HepG2 (cell line): ENCODE data around the gene KAT6B. TPM values are rescaled to one million over a fixed set of nuclear protein-coding genes. Genes with fewer than 3 reads are reported as not detected.

Experiments
- ATAC-seq: fragments of 200-7000 bp; cut with Tn5 transposase; 3 replicates; pipeline ENCODE4 v1.9.1; 2020; ENCODE audit warnings: mild to moderate bottlenecking, moderate library complexity
- BruUV-seq: library from RNA; stranded (reverse); fragments of 400-500 nt; replicated peaks from 2 replicates; lab custom pipeline; 2021; lab: Mats Ljungman, UMichigan
- CTCF ChIA-PET: fragments of 300-600 bp; formaldehyde crosslinking; extraction: SDS; loops from one replicate; lab custom pipeline; 2021; ENCODE audit warnings: low total read pairs, inconsistent platforms, low intra/inter-chr PET ratio; lab: Yijun Ruan, JAX
- POLR2A ChIA-PET: fragments of 350-600 bp; sonication (Branson Sonifier 250); formaldehyde crosslinking; loops from one replicate; lab custom pipeline; 2020; ENCODE audit warnings: antibody characterized with exemption, inconsistent platforms; lab: Yijun Ruan, JAX
- DNase-seq: peaks from one replicate; pipeline ENCODE4 v3.0.0-alpha.2; 2015; ENCODE audit warnings: low spot score
- FAIRE-seq: peaks from 3 replicates; lab custom pipeline; 2011; peaks lifted over from hg19 to GRCh38; lab: Jason Lieb, UNC
- H2AFZ ChIP-seq: one replicate; pipeline ENCODE4 v1.6.1; 2011; ENCODE audit warnings: low read length, inconsistent platforms
- H3K27ac ChIP-seq: fragments of 300-600 bp; 3 replicates; pipeline ENCODE4 v1.8.0; 2011; ENCODE audit warnings: mixed run types, mild to moderate bottlenecking, mixed read lengths, low read length, inconsistent platforms; ENCODE audit not compliant: insufficient read depth; ENCODE audit errors: extremely low read length
- H3K27me3 ChIP-seq, 2 experiments: fragments of 200-600 bp in 1 of 2; 2 replicates in 1 of 2; 3 replicates in 1 of 2; pipeline versions ENCODE4 v1.6.0 to v1.8.0; 2011; ENCODE audit warnings: low read length in 2 of 2, mild to moderate bottlenecking in 2 of 2, moderate library complexity in 2 of 2, inconsistent platforms in 1 of 2; ENCODE audit not compliant: insufficient read depth in 2 of 2, control insufficient read depth in 1 of 2
- H3K36me3 ChIP-seq, 2 experiments: fragments of 200-600 bp in 1 of 2; replicated peaks in 1 of 2; 2 replicates in 1 of 2; 3 replicates in 1 of 2; pipeline versions ENCODE4 v1.5.1 to v1.8.0; 2011; ENCODE audit warnings: low read length in 2 of 2, inconsistent platforms in 1 of 2; ENCODE audit not compliant: insufficient read depth in 2 of 2, control insufficient read depth in 1 of 2
- H3K4me1 ChIP-seq: 2 replicates; pipeline ENCODE4 v1.5.1; 2012; ENCODE audit warnings: low read length, inconsistent platforms; ENCODE audit not compliant: insufficient read depth
- H3K4me2 ChIP-seq: 2 replicates; pipeline ENCODE4 v1.6.0; 2011; ENCODE audit warnings: low read depth, low read length, inconsistent platforms
- H3K4me3 ChIP-seq, 3 experiments: fragments of 200-600 bp in 1 of 3; sonication (generic), shearing (Covaris generic) in 1 of 3; replicated peaks in 1 of 3; 2 replicates each; pipeline ENCODE4 v1.5.1; 2011 to 2016; ENCODE audit warnings: low read length in 3 of 3, inconsistent platforms in 2 of 3, low read depth in 2 of 3, mild to moderate bottlenecking in 2 of 3, control low read depth in 1 of 3, mixed read lengths in 1 of 3; ENCODE audit not compliant: insufficient read depth in 1 of 3
- H3K79me2 ChIP-seq: one replicate; pipeline ENCODE4 v1.6.1; 2011; ENCODE audit warnings: low read length, inconsistent platforms; ENCODE audit not compliant: insufficient read depth
- H3K9ac ChIP-seq: 2 replicates; pipeline ENCODE4 v1.6.0; 2011; ENCODE audit warnings: mild to moderate bottlenecking, low read depth, low read length, inconsistent platforms; ENCODE audit not compliant: insufficient read depth
- H3K9me3 ChIP-seq: 2 replicates; pipeline ENCODE4 v1.5.1; 2012; ENCODE audit warnings: mild to moderate bottlenecking, low read length
- H4K20me1 ChIP-seq: 2 replicates; pipeline ENCODE4 v1.6.0; 2011; ENCODE audit warnings: inconsistent platforms, mild to moderate bottlenecking, low read length, moderate library complexity; ENCODE audit not compliant: insufficient read depth
- AGO2 ChIP-seq: fragments of 200-400 bp; formaldehyde crosslinking; optimal IDR thresholded peaks from 2 replicates; pipeline ENCODE3; 2017; ENCODE audit warnings: mild to moderate bottlenecking, low read depth, low read length, moderate library complexity
- EED ChIP-seq: sonication (generic); formaldehyde crosslinking; IDR thresholded peaks from 2 replicates; pipeline ENCODE4 v1.5.0; 2020; ENCODE audit warnings: mild to moderate bottlenecking, missing genetic modification reagents
- GMEB2 ChIP-seq: IDR thresholded peaks from 2 replicates; pipeline ENCODE4 v1.6.1; 2016; ENCODE audit warnings: missing biosample characterization, missing genetic modification reagents, low read depth
- KDM4B ChIP-seq: sonication (generic); formaldehyde crosslinking; IDR thresholded peaks from 2 replicates; pipeline ENCODE4 v1.4.0; 2020; ENCODE audit warnings: missing genetic modification reagents
- KLF6 ChIP-seq: IDR thresholded peaks from 2 replicates; pipeline ENCODE4 v1.8.0; 2016; ENCODE audit warnings: missing biosample characterization, missing genetic modification reagents
- LRRFIP1 ChIP-seq: sonication (generic); formaldehyde crosslinking; conservative IDR thresholded peaks from 2 replicates; pipeline ENCODE4 v1.4.0; 2020; ENCODE audit warnings: missing genetic modification reagents
- MBD4 ChIP-seq: IDR thresholded peaks from 2 replicates; pipeline ENCODE4 v1.6.1; 2012; ENCODE audit warnings: low read length, inconsistent platforms, borderline replicate concordance
- NFYC ChIP-seq: IDR thresholded peaks from 2 replicates; pipeline ENCODE4 v1.6.1; 2016; ENCODE audit warnings: missing genetic modification reagents, missing compliant biosample characterization
- SMAD1 ChIP-seq: sonication (generic); formaldehyde crosslinking; IDR thresholded peaks from 2 replicates; pipeline ENCODE4 v1.4.0; 2020; ENCODE audit warnings: missing genetic modification reagents, low read depth, mild to moderate bottlenecking, borderline replicate concordance
- ZBTB34 ChIP-seq: sonication (generic); formaldehyde crosslinking; IDR thresholded peaks from 2 replicates; pipeline ENCODE4 v1.8.0; 2022; ENCODE audit warnings: mild to moderate bottlenecking, missing genetic modification reagents
- ZFYVE20 ChIP-seq: sonication (generic); formaldehyde crosslinking; IDR thresholded peaks from 2 replicates; pipeline ENCODE4 v1.8.0; 2023; ENCODE audit warnings: low read depth, mild to moderate bottlenecking, moderate library complexity, missing genetic modification reagents, borderline replicate concordance
- ZNF205 ChIP-seq: IDR thresholded peaks from 2 replicates; pipeline ENCODE4 v1.6.1; 2018; ENCODE audit warnings: missing biosample characterization, missing genetic modification reagents
- ZNF326 ChIP-seq: sonication (generic); formaldehyde crosslinking; IDR thresholded peaks from 2 replicates; pipeline ENCODE4 v1.4.0; 2020; ENCODE audit warnings: missing genetic modification reagents, borderline replicate concordance
- ZNF432 ChIP-seq: sonication (generic); formaldehyde crosslinking; IDR thresholded peaks from 2 replicates; pipeline ENCODE4 v1.5.0; 2020; ENCODE audit warnings: missing genetic modification reagents, mild to moderate bottlenecking, borderline replicate concordance
- ZNF513 ChIP-seq: sonication (generic); formaldehyde crosslinking; conservative IDR thresholded peaks from 2 replicates; pipeline ENCODE4 v1.5.0; 2020; ENCODE audit warnings: missing genetic modification reagents
- WGBS: methylation state at CpG from one replicate; pipeline ENCODE4 v1.1.6; 2017; ENCODE audit warnings: low lambda C conversion rate; 5-methylcytosine and 5-hydroxymethylcytosine counted together
- in situ Hi-C: cut with HindIII; loops from 2 replicates; pipeline ENCODE4 v1.10.0; 2017; ENCODE audit warnings: low pct_unique_long_range_greater_than_20kb; ENCODE audit not compliant: extremely low pct_ligation_motif_present
- intact Hi-C: fragments of 100-400 bp; cut with micrococcal nuclease; formaldehyde crosslinking; loops from one replicate; pipeline ENCODE4 v1.10.0; 2022; ENCODE audit not compliant: unreplicated experiment
- polyA plus RNA-seq, 8 experiments: library from polyadenylated mRNA; depleted of rRNA in 3 of 8; stranded (reverse) in 7 of 8; unstranded in 1 of 8; fragments of >200 nt; fragmentation: Illumina TruSeq in 4 of 8; extraction: Trizol in 4 of 8; gene quantifications; 2 replicates each; pipeline versions ENCODE4 v1.2.1 to v1.2.3, GENCODE V29; 2011 to 2016; ENCODE audit warnings: low read depth in 4 of 8, missing spikeins in 1 of 8, mixed read lengths in 1 of 8; ENCODE audit not compliant: insufficient read depth in 1 of 8
- total RNA-seq, 5 experiments: library from RNA; depleted of rRNA; stranded (reverse); fragments of >200 nt; fragmentation: Illumina TruSeq; extraction: Trizol; gene quantifications; 2 replicates each; pipeline ENCODE4 v1.2.3, GENCODE V29; 2016; ENCODE audit warnings: low read depth in 1 of 5
- TF ChIP-seq, protein P1 (sequence below): sonication (generic); formaldehyde crosslinking; IDR thresholded peaks from 2 replicates; pipeline ENCODE4 v1.8.1; 2023; ENCODE audit warnings: missing genetic modification reagents, inconsistent platforms, borderline replicate concordance

The KAT6B gene
- total and polyA plus RNA-seq, 2 of the 13 experiments (the other 11 are each of a cell fraction or from before 2014, with no cell fraction given), result 3.0 to 9.5 TPM

DNA sequence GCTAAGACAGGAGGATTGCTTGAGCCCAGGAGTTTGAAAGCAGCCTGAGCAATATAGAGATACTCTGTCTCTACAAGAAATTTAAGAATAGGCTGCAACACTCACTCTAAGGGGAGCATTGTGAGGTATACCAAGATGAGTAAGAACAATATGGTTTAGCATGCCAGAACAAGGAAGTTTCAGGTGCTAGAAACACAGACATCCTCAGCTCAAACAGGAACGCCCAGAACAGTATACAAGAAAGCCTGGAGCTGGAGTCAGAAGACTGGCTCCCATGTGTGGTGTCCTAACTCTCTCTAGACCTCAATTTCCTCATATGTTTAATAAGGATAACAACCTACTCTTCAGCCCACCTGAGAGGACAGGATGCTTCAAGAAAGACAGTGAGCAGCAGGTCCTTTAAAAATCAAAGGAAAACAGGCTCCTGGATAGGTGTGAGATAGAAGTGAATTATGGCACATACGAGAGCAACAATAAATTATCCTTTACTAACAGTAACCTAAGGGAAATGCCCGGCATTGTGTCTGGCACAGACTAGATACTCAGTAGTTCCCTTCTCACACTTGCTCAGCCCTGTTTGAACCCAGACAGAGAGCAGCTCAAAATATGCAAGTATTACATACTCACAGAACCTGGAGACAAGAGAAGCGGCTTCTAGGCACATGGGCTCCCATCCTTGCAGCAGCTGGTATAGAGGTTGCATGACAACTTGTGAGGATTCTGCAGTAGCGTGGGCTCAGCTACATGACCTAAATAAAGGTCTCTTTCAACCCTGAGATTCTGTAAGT lies 45.4 kb downstream of the KAT6B start:
- Histone ChIP-seq H3K4me3 (no peak overlapping the region), H3K27me3 (no peaks in the 10 kb centered on the region), H3K79me2 (no peaks in the 10 kb centered on the region), H2AFZ (no peak overlapping the region), H4K20me1 (0 out of 2 replicates have a peak, but pooled peaks cover 3% of the 10 kb centered on the region), H3K4me1 (peaks cover 31% of the 10 kb centered on the region), H3K9ac (no peak overlapping the region), H3K4me2 (no peak overlapping the region), H3K36me3 (peaks cover 0 to 2% of the 10 kb centered on the region in 2 experiments; a peak in 3 of 5 replicates), H3K9me3 (no peaks in the 10 kb centered on the region), H3K27ac (no peak overlapping the region)
- ChIA-PET CTCF (no interaction called here), POLR2A (no interaction called here)
- intact Hi-C loops, result no loop called here
- in situ Hi-C loops, result no loop called here
- BruUV-seq, result no TSS peak
- no peak for ATAC-seq
- DNase-seq, result no peak
- FAIRE-seq, result no peak
- 97% methylated on average over 5 of the region's 5 CpGs for WGBS
- TF ChIP-seq, protein P1, sequence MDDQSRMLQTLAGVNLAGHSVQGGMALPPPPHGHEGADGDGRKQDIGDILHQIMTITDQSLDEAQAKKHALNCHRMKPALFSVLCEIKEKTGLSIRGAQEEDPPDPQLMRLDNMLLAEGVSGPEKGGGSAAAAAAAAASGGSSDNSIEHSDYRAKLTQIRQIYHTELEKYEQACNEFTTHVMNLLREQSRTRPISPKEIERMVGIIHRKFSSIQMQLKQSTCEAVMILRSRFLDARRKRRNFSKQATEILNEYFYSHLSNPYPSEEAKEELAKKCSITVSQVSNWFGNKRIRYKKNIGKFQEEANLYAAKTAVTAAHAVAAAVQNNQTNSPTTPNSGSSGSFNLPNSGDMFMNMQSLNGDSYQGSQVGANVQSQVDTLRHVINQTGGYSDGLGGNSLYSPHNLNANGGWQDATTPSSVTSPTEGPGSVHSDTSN (CRISPR knock-in tag), result no peak
- TF ChIP-seq LRRFIP1 (no peak), ZNF513 (CRISPR knock-in tag) (no peak), ZNF205 (CRISPR knock-in tag) (no peak), ZNF432 (CRISPR knock-in tag) (no peak), ZFYVE20 (CRISPR knock-in tag) (no peak), EED (no peak), ZNF326 (no peak), AGO2 (no peak), KLF6 (CRISPR knock-in tag) (no peak), MBD4 (no peak), ZBTB34 (CRISPR knock-in tag) (no peak), SMAD1 (CRISPR knock-in tag) (no peak), KDM4B (CRISPR knock-in tag) (no peak), NFYC (CRISPR knock-in tag) (no peak), GMEB2 (CRISPR knock-in tag) (no peak)
